ENCODE results near the gene AP5Z1. TPM values are rescaled to one million over a fixed set of nuclear protein-coding genes. Genes with fewer than 3 reads are reported as not detected.

Gene AP5Z1
- total and polyA plus RNA-seq, 2 donors: 19.2 to 104 TPM

- Histone ChIP-seq H3K9me3 (ENCODE audit: control insufficient read depth in 2 of 2, insufficient read depth in 1 of 2, low read length in 1 of 2) (no peaks in the 10 kb centered on the region), H3K4me3 (ENCODE audit: low read length in 2 of 2) (no peak overlapping the region), H3K36me3 (ENCODE audit: control insufficient read depth in 2 of 2, insufficient read depth in 2 of 2, low read length in 1 of 2) (no peaks in the 10 kb centered on the region), H3K4me1 (ENCODE audit: control insufficient read depth in 2 of 2, insufficient read depth in 2 of 2, low read length in 2 of 2) (no peaks in the 10 kb centered on the region), H3K27me3 (ENCODE audit: control insufficient read depth in 2 of 2, insufficient read depth in 1 of 2, low read length in 1 of 2) (peaks cover 0 to 12% of the 10 kb centered on the region in 2 donors), H3K27ac (ENCODE audit: low read depth in 1 of 2, low read length in 1 of 2) (no peak overlapping the region)
- no peak for DNase-seq (ENCODE audit: low read depth in 6 of 9, low spot score in 9 of 9)
- WGBS: 72% methylated on average over 22 of the region's 22 CpGs
Measured at GRCh38 chr7:4837041-4837802, 61.8 kb downstream of the AP5Z1 start.

DNA sequence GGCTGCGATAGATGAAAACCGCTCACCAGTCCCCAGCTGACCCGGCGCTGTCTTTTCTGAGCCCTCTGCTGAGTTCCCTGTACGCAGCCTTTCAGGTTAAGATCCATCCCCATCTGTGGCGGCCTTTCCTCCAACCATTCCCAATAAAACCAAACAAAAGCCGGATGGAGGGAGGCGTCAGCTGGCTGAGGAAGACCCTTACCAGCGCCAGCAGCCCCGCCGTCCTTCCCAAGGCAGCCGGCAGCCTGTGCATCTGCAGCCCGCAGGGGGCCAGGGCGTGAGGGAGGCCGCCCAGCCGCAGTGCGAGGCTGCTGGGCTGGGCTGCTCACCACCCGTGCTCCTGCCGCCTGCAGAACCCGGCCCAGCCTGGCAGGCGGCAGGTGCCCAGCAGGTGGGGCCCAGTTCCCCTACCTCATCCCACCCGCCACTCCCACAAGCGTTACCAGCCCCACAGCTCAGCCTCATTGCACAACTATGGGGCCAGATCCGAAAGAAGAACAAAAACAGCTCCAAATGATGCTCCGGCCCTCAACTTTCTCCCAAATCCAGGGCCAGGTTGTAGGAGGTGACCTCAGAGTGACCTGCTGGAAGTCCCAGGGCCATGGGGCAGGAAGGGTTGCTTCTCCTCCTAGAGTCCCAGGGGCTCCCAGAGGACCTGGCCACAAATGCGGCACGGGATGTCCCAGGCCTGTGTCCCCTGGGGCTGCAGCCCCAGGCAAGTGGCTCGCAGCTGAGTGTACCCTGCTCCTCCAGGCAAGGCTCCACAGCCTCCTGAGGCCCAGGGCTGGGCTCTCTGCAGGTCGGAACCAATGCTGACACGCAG lies 62.6 kb downstream of the AP5Z1 start:
- Histone ChIP-seq H3K4me1 (ENCODE audit: control insufficient read depth in 2 of 2, insufficient read depth in 2 of 2, low read length in 2 of 2) (no peaks in the 10 kb centered on the region), H3K4me3 (ENCODE audit: low read length in 2 of 2) (no peak overlapping the region), H3K9me3 (ENCODE audit: control insufficient read depth in 2 of 2, insufficient read depth in 1 of 2, low read length in 1 of 2) (no peaks in the 10 kb centered on the region), H3K36me3 (ENCODE audit: control insufficient read depth in 2 of 2, insufficient read depth in 2 of 2, low read length in 1 of 2) (no peaks in the 10 kb centered on the region), H3K27ac (ENCODE audit: low read depth in 1 of 2, low read length in 1 of 2) (no peak overlapping the region), H3K27me3 (ENCODE audit: control insufficient read depth in 2 of 2, insufficient read depth in 1 of 2, low read length in 1 of 2) (peaks cover 0 to 12% of the 10 kb centered on the region in 2 donors)
- 86% methylated on average over 30 of the region's 30 CpGs for WGBS
- no peak for DNase-seq (ENCODE audit: low read depth in 6 of 9, low spot score in 9 of 9)

DNA sequence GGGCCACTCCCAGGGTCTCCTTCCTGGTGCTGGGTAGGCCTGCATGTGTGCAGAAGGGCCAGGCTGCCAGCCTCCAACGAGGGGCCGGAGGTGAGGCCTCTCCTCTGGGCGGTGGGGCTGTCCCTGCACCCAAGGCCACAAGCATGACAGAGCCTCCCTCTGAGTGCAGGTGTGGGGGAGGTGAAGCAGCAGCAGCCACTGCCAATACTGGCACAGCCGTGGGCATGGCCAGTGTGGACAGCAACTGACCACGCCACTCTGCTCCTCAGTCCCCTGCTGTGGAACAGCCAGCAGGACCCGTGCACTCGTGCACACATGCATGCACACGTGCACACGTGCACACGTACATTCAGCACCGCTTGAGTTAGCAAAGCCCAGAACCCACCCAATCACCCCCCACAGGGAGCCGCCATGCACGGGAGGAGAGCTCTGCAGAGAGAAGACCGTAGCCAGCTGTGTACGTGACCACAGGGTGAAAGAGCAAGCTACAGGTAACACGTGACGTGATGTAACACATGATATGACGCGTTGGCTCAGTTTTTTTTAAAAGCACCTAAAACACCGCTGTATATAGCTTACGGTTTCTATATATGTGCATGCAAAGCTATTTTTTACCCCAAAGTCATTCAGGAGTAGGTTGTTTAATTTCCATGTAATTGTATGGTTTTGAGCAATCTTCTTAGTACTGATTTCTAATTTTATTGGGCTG lies 63.4 kb downstream of the AP5Z1 start:
- Histone ChIP-seq H3K27ac (ENCODE audit: low read depth in 1 of 2, low read length in 1 of 2) (no peak overlapping the region), H3K36me3 (ENCODE audit: control insufficient read depth in 2 of 2, insufficient read depth in 2 of 2, low read length in 1 of 2) (no peaks in the 10 kb centered on the region), H3K9me3 (ENCODE audit: control insufficient read depth in 2 of 2, insufficient read depth in 1 of 2, low read length in 1 of 2) (no peaks in the 10 kb centered on the region), H3K27me3 (ENCODE audit: control insufficient read depth in 2 of 2, insufficient read depth in 1 of 2, low read length in 1 of 2) (peaks cover 0 to 12% of the 10 kb centered on the region in 2 donors), H3K4me3 (ENCODE audit: low read length in 2 of 2) (no peak overlapping the region), H3K4me1 (ENCODE audit: control insufficient read depth in 2 of 2, insufficient read depth in 2 of 2, low read length in 2 of 2) (no peaks in the 10 kb centered on the region)
- WGBS: 95% methylated on average over 21 of the region's 21 CpGs
- DNase-seq (ENCODE audit: low read depth in 6 of 9, low spot score in 9 of 9): no peak

DNA sequence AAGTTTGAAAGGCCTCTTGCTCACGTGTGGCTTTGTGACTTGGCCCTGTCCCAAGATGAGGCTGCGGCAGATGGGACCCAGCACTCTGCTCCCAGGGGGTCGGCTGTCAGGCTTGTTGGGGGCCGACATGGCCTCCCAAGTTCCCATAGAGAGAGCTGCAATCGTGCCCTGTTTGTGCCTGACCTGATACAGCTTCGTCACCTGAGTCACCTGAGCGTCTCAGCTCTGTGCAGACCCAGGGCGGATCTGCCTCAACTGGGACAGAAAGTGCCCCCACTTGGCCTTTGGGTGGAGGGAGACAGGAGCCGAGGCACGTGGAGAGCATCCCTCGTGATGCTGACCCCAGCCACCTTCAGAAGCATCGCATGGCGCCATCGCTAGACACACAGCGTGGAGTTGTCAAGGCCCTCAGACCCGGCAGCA lies 64.7 kb downstream of the AP5Z1 start:
- no peaks in the 10 kb centered on the region for H3K36me3 ChIP-seq (ENCODE audit: control insufficient read depth in 2 of 2, insufficient read depth in 2 of 2, low read length in 1 of 2)
- peaks cover 0 to 12% of the 10 kb centered on the region in 2 donors for H3K27me3 ChIP-seq (ENCODE audit: control insufficient read depth in 2 of 2, insufficient read depth in 1 of 2, low read length in 1 of 2)
- DNase-seq (ENCODE audit: low read depth in 6 of 9, low spot score in 9 of 9): no peak
- H3K4me1 ChIP-seq (ENCODE audit: control insufficient read depth in 2 of 2, insufficient read depth in 2 of 2, low read length in 2 of 2): no peaks in the 10 kb centered on the region
- 94% methylated on average over 16 of the region's 16 CpGs for WGBS
- no peak overlapping the region for H3K27ac ChIP-seq (ENCODE audit: low read depth in 1 of 2, low read length in 1 of 2)
- no peaks in the 10 kb centered on the region for H3K9me3 ChIP-seq (ENCODE audit: control insufficient read depth in 2 of 2, insufficient read depth in 1 of 2, low read length in 1 of 2)
- H3K4me3 ChIP-seq (ENCODE audit: low read length in 2 of 2): no peak overlapping the region

Other genes starting within 250 kb of the AP5Z1 start
- gene FOXK1, start 93.3 kb upstream of the AP5Z1 start, total RNA-seq: 6.4 TPM
- 7.6 TPM for gene FOXK1, start 93.3 kb upstream of the AP5Z1 start, polyA plus RNA-seq
- gene PAPOLB, start 86.4 kb downstream of the AP5Z1 start, total RNA-seq: under 0.01 TPM
- gene PAPOLB, start 86.4 kb downstream of the AP5Z1 start, polyA plus RNA-seq: 0.02 TPM
- gene RADIL, start 108.1 kb downstream of the AP5Z1 start, total RNA-seq: 0.19 TPM
- 0.91 TPM for gene RADIL, start 108.1 kb downstream of the AP5Z1 start, polyA plus RNA-seq
- gene MMD2, start 183.6 kb downstream of the AP5Z1 start, total RNA-seq: not detected
- gene MMD2, start 183.6 kb downstream of the AP5Z1 start, polyA plus RNA-seq: 0.07 TPM

All from thymus (tissue), 11 donors.